Measurements from ENCODE around the gene BTBD10. TPM values are rescaled to one million over a fixed set of nuclear protein-coding genes. Genes with fewer than 3 reads are reported as not detected.

The BTBD10 gene
- total and polyA plus RNA-seq, 2 experiments from 2014 or later, result 20.2 to 30.1 TPM

DNA sequence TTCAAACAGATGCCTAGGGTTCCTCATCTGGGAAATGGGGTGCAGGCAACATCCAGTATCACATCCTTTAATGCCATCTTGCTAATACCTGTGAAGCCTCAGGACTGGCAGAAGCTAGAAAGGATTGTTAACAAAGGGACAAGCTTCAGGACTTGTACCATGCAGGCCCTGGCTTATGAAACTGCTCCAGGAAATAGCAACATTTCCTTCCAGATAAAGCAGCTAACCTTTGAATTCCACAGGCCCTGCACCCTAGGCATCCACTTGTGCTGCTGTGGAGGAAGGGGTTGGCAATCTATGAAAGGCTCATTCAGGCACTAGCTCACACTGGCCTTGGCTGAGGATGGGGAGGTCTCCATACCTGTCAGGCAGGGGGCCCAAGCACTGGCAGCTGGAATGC is 87.2 kb downstream of the BTBD10 start (continued):
- TF ChIP-seq, protein P1, sequence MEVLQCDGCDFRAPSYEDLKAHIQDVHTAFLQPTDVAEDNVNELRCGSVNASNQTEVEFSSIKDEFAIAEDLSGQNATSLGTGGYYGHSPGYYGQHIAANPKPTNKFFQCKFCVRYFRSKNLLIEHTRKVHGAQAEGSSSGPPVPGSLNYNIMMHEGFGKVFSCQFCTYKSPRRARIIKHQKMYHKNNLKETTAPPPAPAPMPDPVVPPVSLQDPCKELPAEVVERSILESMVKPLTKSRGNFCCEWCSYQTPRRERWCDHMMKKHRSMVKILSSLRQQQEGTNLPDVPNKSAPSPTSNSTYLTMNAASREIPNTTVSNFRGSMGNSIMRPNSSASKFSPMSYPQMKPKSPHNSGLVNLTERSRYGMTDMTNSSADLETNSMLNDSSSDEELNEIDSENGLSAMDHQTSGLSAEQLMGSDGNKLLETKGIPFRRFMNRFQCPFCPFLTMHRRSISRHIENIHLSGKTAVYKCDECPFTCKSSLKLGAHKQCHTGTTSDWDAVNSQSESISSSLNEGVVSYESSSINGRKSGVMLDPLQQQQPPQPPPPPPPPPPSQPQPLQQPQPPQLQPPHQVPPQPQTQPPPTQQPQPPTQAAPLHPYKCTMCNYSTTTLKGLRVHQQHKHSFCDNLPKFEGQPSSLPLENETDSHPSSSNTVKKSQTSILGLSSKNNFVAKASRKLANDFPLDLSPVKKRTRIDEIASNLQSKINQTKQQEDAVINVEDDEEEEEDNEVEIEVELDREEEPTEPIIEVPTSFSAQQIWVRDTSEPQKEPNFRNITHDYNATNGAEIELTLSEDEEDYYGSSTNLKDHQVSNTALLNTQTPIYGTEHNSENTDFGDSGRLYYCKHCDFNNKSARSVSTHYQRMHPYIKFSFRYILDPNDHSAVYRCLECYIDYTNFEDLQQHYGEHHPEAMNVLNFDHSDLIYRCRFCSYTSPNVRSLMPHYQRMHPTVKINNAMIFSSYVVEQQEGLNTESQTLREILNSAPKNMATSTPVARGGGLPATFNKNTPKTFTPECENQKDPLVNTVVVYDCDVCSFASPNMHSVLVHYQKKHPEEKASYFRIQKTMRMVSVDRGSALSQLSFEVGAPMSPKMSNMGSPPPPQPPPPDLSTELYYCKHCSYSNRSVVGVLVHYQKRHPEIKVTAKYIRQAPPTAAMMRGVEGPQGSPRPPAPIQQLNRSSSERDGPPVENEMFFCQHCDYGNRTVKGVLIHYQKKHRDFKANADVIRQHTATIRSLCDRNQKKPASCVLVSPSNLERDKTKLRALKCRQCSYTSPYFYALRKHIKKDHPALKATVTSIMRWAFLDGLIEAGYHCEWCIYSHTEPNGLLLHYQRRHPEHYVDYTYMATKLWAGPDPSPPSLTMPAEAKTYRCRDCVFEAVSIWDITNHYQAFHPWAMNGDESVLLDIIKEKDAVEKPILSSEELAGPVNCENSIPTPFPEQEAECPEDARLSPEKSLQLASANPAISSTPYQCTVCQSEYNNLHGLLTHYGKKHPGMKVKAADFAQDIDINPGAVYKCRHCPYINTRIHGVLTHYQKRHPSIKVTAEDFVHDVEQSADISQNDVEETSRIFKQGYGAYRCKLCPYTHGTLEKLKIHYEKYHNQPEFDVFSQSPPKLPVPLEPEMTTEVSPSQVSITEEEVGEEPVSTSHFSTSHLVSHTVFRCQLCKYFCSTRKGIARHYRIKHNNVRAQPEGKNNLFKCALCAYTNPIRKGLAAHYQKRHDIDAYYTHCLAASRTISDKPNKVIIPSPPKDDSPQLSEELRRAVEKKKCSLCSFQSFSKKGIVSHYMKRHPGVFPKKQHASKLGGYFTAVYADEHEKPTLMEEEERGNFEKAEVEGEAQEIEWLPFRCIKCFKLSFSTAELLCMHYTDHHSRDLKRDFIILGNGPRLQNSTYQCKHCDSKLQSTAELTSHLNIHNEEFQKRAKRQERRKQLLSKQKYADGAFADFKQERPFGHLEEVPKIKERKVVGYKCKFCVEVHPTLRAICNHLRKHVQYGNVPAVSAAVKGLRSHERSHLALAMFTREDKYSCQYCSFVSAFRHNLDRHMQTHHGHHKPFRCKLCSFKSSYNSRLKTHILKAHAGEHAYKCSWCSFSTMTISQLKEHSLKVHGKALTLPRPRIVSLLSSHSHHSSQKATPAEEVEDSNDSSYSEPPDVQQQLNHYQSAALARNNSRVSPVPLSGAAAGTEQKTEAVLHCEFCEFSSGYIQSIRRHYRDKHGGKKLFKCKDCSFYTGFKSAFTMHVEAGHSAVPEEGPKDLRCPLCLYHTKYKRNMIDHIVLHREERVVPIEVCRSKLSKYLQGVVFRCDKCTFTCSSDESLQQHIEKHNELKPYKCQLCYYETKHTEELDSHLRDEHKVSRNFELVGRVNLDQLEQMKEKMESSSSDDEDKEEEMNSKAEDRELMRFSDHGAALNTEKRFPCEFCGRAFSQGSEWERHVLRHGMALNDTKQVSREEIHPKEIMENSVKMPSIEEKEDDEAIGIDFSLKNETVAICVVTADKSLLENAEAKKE (CRISPR knock-in tag; IDR thresholded peaks at IDR 0.05), result no peak
- TF ChIP-seq, protein P2, sequence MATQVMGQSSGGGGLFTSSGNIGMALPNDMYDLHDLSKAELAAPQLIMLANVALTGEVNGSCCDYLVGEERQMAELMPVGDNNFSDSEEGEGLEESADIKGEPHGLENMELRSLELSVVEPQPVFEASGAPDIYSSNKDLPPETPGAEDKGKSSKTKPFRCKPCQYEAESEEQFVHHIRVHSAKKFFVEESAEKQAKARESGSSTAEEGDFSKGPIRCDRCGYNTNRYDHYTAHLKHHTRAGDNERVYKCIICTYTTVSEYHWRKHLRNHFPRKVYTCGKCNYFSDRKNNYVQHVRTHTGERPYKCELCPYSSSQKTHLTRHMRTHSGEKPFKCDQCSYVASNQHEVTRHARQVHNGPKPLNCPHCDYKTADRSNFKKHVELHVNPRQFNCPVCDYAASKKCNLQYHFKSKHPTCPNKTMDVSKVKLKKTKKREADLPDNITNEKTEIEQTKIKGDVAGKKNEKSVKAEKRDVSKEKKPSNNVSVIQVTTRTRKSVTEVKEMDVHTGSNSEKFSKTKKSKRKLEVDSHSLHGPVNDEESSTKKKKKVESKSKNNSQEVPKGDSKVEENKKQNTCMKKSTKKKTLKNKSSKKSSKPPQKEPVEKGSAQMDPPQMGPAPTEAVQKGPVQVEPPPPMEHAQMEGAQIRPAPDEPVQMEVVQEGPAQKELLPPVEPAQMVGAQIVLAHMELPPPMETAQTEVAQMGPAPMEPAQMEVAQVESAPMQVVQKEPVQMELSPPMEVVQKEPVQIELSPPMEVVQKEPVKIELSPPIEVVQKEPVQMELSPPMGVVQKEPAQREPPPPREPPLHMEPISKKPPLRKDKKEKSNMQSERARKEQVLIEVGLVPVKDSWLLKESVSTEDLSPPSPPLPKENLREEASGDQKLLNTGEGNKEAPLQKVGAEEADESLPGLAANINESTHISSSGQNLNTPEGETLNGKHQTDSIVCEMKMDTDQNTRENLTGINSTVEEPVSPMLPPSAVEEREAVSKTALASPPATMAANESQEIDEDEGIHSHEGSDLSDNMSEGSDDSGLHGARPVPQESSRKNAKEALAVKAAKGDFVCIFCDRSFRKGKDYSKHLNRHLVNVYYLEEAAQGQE (IDR thresholded peaks at IDR 0.05; ENCODE audit: unreplicated experiment), result no peak
- no peak for TF ChIP-seq JUNB (IDR thresholded peaks at IDR 0.05; ENCODE audit: unreplicated experiment)
- no peak for TF ChIP-seq CREB1 (CRISPR knock-in tag; IDR thresholded peaks at IDR 0.05; ENCODE audit: low read depth)
- TF ChIP-seq, protein P3, sequence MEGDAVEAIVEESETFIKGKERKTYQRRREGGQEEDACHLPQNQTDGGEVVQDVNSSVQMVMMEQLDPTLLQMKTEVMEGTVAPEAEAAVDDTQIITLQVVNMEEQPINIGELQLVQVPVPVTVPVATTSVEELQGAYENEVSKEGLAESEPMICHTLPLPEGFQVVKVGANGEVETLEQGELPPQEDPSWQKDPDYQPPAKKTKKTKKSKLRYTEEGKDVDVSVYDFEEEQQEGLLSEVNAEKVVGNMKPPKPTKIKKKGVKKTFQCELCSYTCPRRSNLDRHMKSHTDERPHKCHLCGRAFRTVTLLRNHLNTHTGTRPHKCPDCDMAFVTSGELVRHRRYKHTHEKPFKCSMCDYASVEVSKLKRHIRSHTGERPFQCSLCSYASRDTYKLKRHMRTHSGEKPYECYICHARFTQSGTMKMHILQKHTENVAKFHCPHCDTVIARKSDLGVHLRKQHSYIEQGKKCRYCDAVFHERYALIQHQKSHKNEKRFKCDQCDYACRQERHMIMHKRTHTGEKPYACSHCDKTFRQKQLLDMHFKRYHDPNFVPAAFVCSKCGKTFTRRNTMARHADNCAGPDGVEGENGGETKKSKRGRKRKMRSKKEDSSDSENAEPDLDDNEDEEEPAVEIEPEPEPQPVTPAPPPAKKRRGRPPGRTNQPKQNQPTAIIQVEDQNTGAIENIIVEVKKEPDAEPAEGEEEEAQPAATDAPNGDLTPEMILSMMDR (conservative IDR thresholded peaks at IDR 0.05; ENCODE audit: low read depth in 2 of 2), result no peak
